Measurements from ENCODE around the gene MDM4. TPM values are rescaled to one million over a fixed set of nuclear protein-coding genes. Genes with fewer than 3 reads are reported as not detected.

The MDM4 gene
- total and polyA plus RNA-seq, 2 donors (not counting 3 experiments of a cell fraction or from before 2014, with no cell fraction given): 11.7 to 67.0 TPM

GRCh38 chr1:204487256-204487615 lies 29.0 kb upstream of the MDM4 start:
- dilution Hi-C loops (cut with MboI; ENCODE audit: extremely low pct_ligation_motif_present, low sequenced_read_pairs) (no loop called here), intact Hi-C loops (cut with micrococcal nuclease) (no loop called here)
- Histone ChIP-seq H3K36me3 (ENCODE audit: control insufficient read depth in 2 of 2, extremely low read depth in 1 of 2, insufficient read depth in 2 of 2, low read length in 2 of 2) (peaks cover 0 to 3% of the 10 kb centered on the region in 2 experiments), H3K4me3 (replicated peaks in 1 of 3; ENCODE audit: insufficient read depth in 1 of 3, low read depth in 1 of 3, low read length in 3 of 3) (no peak overlapping the region), H4K20me1 (replicated peaks; ENCODE audit: control insufficient read depth, extremely low read depth, insufficient read depth, low read length) (no peaks in the 10 kb centered on the region), H3K4me1 (ENCODE audit: control insufficient read depth, extremely low read depth, insufficient read depth, low read length) (no peaks in the 10 kb centered on the region), H3K9ac (replicated peaks; ENCODE audit: extremely low read depth, insufficient read depth, low read length) (no peak overlapping the region), H2AFZ (ENCODE audit: low read depth, low read length) (no peak overlapping the region), H3K79me2 (ENCODE audit: control insufficient read depth, insufficient read depth, low read length) (no peaks in the 10 kb centered on the region), H3K9me3 (replicated peaks; ENCODE audit: control insufficient read depth, insufficient read depth, low read length) (no peaks in the 10 kb centered on the region), H3K9me1 (replicated peaks; ENCODE audit: control insufficient read depth, extremely low read depth, insufficient read depth, low read length) (no peaks in the 10 kb centered on the region), H3K27ac (ENCODE audit: insufficient read depth, low read depth, low read length) (no peak overlapping the region), H3K4me2 (ENCODE audit: insufficient read depth, low read length) (no peak overlapping the region), H3K27me3 (ENCODE audit: control insufficient read depth in 2 of 2, insufficient read depth in 2 of 2, low read length in 2 of 2) (no peaks in the 10 kb centered on the region)
- no peak for DNase-seq (ENCODE audit: low read depth, low spot score)
- POLR2A ChIA-PET: no interaction called here
- TF ChIP-seq POLR2AphosphoS5 (IDR thresholded peaks at IDR 0.05; ENCODE audit: insufficient read depth, low read depth, low read length): no peak
- TF ChIP-seq JUN (IDR thresholded peaks at IDR 0.05; ENCODE audit: borderline replicate concordance, insufficient read depth, insufficient read length, low read depth): no peak
- TF ChIP-seq EZH2 (IDR thresholded peaks at IDR 0.05; ENCODE audit: borderline replicate concordance, low read depth, low read length, severe bottlenecking): no peak
- no peak for TF ChIP-seq POLR2A (IDR thresholded peaks at IDR 0.05; ENCODE audit: low read depth, low read length)
- no peak for TF ChIP-seq GATA2 (IDR thresholded peaks at IDR 0.05; ENCODE audit: insufficient read depth, insufficient read length, low read depth, low read length)
- no peak for TF ChIP-seq CTCF (IDR thresholded peaks at IDR 0.05; ENCODE audit: extremely low read depth in 1 of 2, insufficient read depth in 1 of 2, low read depth in 1 of 2, low read length in 2 of 2)
- BruUV-seq (replicated peaks): no TSS peak
- CTCF ChIA-PET: interaction anchor here (1.2 to 3.2 kb wide), 6 partner anchors 9 to 89 kb away, joined by 3 to 14 read pairs (median 5); no protein-coding TSS in a partner anchor
- no peak for FAIRE-seq

- no peak for FAIRE-seq
- peaks cover 18% of the 10 kb centered on the region for H3K4me1 ChIP-seq (ENCODE audit: control insufficient read depth, extremely low read depth, insufficient read depth, low read length)
- H3K4me2 ChIP-seq (ENCODE audit: insufficient read depth, low read length): no peak overlapping the region
- no peaks in the 10 kb centered on the region for H3K9me3 ChIP-seq (replicated peaks; ENCODE audit: control insufficient read depth, insufficient read depth, low read length)
- dilution Hi-C loops (cut with MboI; ENCODE audit: extremely low pct_ligation_motif_present, low sequenced_read_pairs) (no loop called here), intact Hi-C loops (cut with micrococcal nuclease) (no loop called here)
- no peak for DNase-seq (ENCODE audit: low read depth, low spot score)
- H3K9ac ChIP-seq (replicated peaks; ENCODE audit: extremely low read depth, insufficient read depth, low read length): no peak overlapping the region
- H3K9me1 ChIP-seq (replicated peaks; ENCODE audit: control insufficient read depth, extremely low read depth, insufficient read depth, low read length): no peaks in the 10 kb centered on the region
- H3K79me2 ChIP-seq (ENCODE audit: control insufficient read depth, insufficient read depth, low read length): no peaks in the 10 kb centered on the region
- H2AFZ ChIP-seq (ENCODE audit: low read depth, low read length): no peak overlapping the region
- H3K36me3 ChIP-seq (ENCODE audit: control insufficient read depth in 2 of 2, extremely low read depth in 1 of 2, insufficient read depth in 2 of 2, low read length in 2 of 2): no peaks in the 10 kb centered on the region
- BruUV-seq (replicated peaks): no TSS peak
- ChIA-PET POLR2A (no interaction called here), CTCF (interaction anchor here (1.0 to 18.3 kb wide), 7 partner anchors 10 to 315 kb away, joined by 3 to 1267 read pairs (median 3); no protein-coding TSS in a partner anchor)
- no peak for TF ChIP-seq JUN (IDR thresholded peaks at IDR 0.05; ENCODE audit: borderline replicate concordance, insufficient read depth, insufficient read length, low read depth)
- no peak for TF ChIP-seq GATA2 (IDR thresholded peaks at IDR 0.05; ENCODE audit: insufficient read depth, insufficient read length, low read depth, low read length)
- TF ChIP-seq EZH2 (IDR thresholded peaks at IDR 0.05; ENCODE audit: borderline replicate concordance, low read depth, low read length, severe bottlenecking): no peak
- no peak for TF ChIP-seq POLR2A (IDR thresholded peaks at IDR 0.05; ENCODE audit: low read depth, low read length)
- H3K27me3 ChIP-seq (ENCODE audit: control insufficient read depth in 2 of 2, insufficient read depth in 2 of 2, low read length in 2 of 2): no peaks in the 10 kb centered on the region
- no peaks in the 10 kb centered on the region for H4K20me1 ChIP-seq (replicated peaks; ENCODE audit: control insufficient read depth, extremely low read depth, insufficient read depth, low read length)
- H3K4me3 ChIP-seq (replicated peaks in 1 of 3; ENCODE audit: insufficient read depth in 1 of 3, low read depth in 1 of 3, low read length in 3 of 3): no peak overlapping the region
- no peak overlapping the region for H3K27ac ChIP-seq (ENCODE audit: insufficient read depth, low read depth, low read length)
These were observed 24.6 kb upstream of the MDM4 start for GRCh38 chr1:204491655-204492054.

Measured in endothelial cell of umbilical vein (primary cell).